Activated CD8-positive, alpha-beta memory T cell treated with anti-CD3 and anti-CD28 coated beads for 24 hours (primary cell): ENCODE results near the gene PTGR2.
"Not testable (repeated sequence)": the region's sequence is repeated elsewhere in the genome, so short reads cannot be mapped to it uniquely, and the experiment has no call there.

Experiments
- DNase-seq: peaks from one replicate; pipeline ENCODE4 v3.0.0-alpha.2; 2020

PTGR2 gene

GRCh38 chr14:73833530-73834260 is 17.9 kb upstream of the PTGR2 start:
- DNase-seq, result no peak

- DNase-seq, result no peak
Observed at GRCh38 chr14:73834261-73834625, 17.4 kb upstream of the PTGR2 start.

DNA sequence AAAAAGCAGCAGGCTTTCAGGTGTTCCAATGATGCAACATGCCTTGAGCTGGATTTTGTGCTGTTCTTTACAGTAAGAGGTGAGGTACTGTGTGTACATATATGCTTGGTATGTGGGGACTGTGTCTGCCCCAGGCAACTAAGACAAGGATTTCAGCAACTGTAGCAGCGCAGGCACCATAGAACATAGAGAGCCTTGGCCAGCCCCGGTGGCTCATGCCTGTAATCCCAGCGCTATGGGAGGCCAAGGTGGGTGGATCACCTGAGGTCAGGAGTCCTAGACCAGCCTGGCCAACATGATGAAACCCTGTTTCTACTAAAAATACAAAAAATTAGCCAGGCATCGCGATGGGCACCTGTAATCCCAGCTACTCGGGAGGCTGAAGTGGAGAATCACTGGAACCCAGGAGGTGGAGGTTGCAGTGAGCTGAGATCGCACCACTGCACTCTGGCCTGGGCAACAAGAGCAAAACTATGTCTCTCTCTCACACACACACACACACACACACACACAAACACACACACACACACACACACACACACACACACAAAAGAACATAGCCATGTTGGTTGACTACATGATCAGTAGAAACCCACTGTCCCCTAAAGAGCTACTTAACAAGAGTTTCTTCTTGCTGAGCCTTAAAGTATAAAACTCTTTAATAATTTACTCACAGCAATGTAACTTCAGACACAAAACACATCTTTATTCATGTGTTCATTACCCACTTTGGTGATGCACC is 13.2 kb upstream of the PTGR2 start:
- not testable (repeated sequence) for DNase-seq

- no peak for DNase-seq
Observed at GRCh38 chr14:73842201-73842600, 9.4 kb upstream of the PTGR2 start.

DNA sequence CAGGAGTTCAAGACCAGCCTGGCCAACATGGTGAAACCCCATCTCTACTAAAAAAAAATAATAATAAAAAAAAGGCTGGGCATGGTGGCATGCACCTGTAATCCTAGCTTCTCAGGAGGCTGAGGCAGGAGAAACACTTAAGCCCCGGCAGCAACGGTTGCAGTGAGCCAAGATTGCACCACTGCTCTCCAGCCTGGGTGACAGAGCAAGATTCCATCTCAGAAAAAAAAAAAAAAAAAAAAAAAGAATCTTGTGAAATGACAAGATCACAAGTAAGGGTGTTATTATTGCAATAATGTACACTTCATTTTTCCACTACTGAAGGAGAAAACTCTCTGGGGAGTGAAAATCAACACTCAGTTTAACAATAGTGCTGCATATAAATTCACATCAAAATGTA is 8.8 kb upstream of the PTGR2 start:
- DNase-seq, result no peak

DNA sequence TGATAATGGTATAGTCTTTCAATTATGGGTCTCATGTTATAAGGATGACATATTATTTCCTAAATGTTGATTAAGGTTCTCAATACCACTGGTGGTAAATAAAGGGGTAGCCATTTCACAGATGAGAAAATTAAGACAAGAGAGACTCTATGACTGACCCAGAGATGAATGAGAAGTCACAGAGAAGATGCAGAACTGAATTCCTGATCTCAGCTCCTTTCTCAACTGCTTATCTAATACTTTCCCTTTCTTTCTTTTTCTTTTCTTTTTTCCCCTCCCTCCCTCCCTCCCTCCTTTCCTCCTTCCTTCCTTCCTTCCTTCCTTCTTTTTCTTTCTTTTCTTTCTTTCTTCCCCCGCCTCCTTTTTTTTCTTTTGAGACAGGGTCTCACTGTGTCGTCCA is 8.3 kb upstream of the PTGR2 start:
- DNase-seq, result no peak

DNA sequence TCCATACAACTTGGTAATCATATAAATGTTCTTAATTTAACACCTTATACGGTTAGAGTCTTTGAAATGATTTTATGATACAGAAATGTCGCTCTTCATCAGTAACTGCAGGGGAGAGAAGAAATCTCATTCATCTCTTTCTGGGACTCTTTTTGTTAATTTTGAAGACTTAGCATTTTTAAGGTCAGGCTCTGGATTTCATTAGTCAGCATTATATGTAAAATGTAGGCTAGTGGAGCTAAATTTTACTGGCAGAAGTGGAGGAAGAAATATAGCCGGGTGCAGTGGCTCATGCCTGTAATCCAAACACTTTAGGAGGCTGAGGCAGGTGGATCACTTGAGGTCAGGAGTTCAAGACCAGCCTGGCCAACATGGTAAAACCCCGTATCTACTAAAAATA is 4.7 kb upstream of the PTGR2 start:
- no peak for DNase-seq

DNA sequence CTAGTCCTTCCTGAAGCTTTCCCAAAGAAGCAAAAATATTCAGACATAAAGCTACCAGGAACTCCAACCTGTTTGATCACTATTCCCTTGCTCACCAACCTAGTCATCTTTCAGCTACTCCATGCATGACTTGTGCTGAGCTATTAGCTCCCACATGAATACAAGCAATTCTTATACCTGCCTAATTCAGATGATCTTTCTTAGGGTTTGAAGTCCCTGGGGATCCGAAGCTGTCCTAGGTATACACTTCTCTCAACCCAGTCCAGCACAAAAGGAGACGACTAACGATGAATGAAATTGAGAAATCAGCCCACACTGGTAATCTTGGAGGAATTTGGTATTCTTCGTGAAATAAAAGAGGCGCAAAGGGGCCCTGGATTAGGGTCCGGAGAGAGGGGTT is 631 bp upstream of the PTGR2 start:
- no peak for DNase-seq

DNA sequence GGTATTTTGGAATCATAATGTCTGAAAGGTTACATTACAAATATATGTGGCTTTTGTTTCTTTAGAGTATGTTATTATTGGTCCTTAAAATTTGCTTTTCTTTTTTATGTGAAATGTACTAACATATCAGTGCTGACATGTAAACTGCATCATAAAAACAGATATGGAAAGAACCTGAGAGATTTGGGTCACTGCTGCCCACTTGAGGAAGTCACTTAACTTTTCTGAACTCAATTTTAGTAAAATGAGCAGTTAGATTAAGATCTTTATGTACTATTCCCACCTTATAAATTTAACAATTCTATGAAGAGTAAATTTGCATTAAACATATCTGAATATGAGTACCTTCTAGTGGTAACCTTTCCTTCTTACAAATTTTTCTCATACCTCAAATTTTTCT is 7.5 kb downstream of the PTGR2 start:
- DNase-seq, result no peak

DNA sequence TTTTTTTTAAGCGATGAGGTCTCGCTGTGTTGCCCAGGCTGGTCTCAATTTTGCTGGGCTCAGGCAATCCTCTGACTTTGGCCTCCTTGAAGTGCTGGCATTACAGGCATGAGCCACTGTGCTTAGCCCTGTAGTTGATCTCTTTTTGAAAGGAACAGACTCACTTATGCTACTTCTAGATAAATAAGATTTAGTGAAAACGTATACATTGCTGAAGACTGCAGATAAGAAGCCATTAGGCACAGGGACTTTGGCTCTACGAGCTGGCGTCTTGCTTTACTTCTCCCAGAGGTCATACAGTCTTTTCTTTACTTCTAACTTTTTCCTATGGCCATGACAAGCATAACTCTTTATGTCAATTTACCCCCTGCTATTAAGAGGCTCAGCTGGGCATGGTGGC is 9.4 kb downstream of the PTGR2 start:
- DNase-seq, result no peak

GRCh38 chr14:73862480-73862879 is 10.8 kb downstream of the PTGR2 start:
- DNase-seq, result no peak

DNA sequence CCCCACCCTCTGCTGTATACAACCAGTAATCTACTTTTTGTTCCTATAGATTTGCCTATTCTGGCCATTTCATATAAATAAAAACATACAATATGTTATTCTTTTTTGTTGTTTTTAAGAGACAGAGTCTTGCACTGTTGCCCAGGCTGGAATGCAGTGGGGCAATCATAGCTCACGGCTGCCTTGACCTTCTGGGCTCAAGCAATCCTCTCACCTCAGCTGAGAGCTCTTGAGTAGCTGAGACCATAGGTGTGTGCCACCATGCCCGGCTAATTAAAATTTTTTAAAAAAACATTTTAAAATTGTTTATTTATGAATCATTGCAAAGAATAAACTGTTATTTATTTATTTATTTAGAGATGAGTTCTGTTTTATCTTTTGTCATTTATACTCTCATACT is 11.6 kb downstream of the PTGR2 start:
- DNase-seq, result no peak

DNA sequence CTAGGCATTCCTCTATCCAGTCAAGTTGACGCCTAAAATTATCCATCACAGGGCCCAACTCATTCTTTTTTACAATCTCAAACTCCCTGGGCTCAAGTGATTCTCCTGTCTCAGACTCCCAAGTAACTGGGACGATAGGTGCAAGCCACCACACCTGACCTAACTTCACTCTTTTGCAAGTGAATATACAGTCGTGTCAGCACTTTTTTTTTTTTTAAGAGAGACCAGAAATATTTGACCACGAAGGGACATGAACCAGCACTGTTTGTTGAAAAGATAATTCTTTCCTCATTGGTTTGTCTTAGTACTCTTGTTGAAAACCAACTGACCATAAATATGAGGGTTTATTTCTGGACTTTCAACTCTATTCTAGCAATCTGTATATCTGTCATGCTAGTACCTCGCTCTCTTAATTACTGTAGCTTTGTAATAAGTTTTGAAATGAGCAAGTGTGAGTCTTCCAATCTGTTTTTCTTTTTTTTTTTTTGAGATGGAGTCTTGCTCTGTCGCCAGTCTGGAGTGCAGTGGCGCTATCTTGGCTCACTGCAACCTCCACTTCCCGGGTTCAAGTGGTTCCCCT is 14.0 kb downstream of the PTGR2 start:
- no peak for DNase-seq

- DNase-seq, result not testable (repeated sequence)
Observed at GRCh38 chr14:73869754-73870153, 18.1 kb downstream of the PTGR2 start.

- DNase-seq, result no peak
Observed at GRCh38 chr14:73870525-73871235, 19.0 kb downstream of the PTGR2 start.

DNA sequence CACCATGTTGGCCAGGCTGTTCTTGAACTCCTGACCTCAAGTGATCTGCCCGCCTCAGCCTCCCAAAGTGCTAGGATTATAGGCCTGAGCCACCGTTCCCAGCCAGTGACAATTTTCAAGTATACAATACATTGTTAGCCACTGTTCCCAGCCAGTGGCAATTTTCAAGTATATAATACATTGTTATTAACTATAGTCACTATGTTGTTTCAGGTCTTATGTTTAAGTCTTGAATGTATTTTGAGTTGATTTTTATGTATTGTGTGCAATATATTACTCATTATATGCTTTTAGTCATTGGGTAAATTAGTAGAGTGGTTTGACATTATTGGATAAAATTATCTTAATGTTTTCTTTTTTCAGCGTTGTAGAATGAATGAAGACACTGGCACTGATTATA is 22.0 kb downstream of the PTGR2 start:
- no peak for DNase-seq

GRCh38 chr14:73877790-73878189 is 26.2 kb downstream of the PTGR2 start:
- DNase-seq, result no peak

GRCh38 chr14:73878436-73878835 is 26.8 kb downstream of the PTGR2 start:
- DNase-seq, result no peak

DNA sequence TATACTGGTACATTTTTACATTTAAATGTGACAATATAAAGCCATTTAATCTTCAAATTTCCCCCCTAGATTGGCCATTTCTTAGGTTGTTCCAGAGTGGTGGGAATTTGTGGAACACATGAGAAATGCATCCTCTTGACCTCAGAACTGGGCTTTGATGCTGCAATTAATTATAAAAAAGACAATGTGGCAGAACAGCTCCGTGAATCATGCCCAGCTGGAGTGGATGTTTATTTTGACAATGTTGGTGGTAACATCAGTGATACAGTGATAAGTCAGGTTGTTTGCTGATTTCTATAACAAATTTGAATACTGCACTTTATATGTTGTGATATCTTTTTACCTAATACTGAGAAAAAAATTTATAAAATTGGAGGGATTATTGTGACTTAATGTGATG is 27.4 kb downstream of the PTGR2 start:
- no peak for DNase-seq

DNA sequence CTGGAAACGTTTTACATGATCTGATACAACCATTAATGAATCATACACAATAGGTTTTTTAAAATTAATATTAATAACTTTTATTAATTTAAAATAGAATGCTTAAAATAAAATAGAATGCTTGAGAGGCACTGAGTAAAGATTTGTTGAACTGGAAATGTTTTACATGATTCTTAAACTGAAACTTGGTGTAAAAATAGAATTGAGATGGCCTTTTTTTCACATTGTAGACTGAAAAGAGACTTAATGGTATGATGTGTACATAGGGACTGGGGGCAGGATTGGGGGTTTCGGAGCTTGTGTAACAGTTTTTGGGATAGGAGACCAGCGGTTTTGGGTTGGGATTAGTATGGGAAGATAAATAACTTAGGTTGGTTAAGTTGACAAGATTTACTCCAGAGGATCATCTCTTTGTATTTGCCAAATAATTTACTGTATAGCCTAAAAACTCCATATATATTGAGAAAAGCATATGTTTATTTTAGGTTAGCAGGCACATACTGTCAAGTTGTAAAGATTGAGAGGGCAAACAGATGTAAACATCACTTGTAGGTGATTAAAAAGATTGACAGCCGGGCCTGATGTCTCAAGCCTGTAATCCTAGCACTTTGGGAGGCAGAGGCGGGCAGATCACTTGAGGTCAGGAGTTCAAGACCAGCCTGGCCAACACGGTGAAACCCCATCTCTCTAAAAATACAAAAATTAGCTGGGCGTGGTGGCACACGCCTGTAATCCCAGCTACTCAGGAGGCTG is 33.0 kb downstream of the PTGR2 start:
- no peak for DNase-seq

- peak; percentile 94 for DNase-seq
Observed at GRCh38 chr14:73886449-73887317, 35.1 kb downstream of the PTGR2 start, which contains the start of gene ZNF410. Gene ZNF410 (plus strand): TSS chr14:73886859. CDS start chr14:73892176, 5,317 bp downstream.

DNA sequence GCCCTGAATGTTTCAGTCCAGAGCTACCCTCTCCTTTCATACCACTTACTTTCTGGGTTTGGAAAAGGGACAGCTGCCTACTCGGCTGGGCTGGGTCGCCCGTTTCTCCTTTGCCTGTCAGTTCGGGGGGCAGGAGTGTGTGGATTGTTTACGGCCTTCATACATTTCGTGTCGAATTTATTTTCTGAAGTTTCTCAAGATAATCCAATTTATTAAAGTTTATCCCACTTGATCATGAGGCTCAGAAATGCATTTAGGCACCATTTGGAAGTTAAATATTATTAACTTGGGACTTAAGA is 35.6 kb downstream of the PTGR2 start:
- DNase-seq, result no peak
